Transverse colon (tissue), 4 donors: ENCODE results near the gene AP4E1.

Experiments used
- CTCF ChIP-seq, 5 experiments: fragments of 200-600 bp in 3 of 5; fragments of 450-650 bp in 2 of 5; sonication (generic) in 3 of 5; IDR thresholded peaks; 1 replicate in 2 of 5; 2 replicates in 3 of 5; pipeline ENCODE4 v1.5.1; 2016 to 2017; ENCODE audit warnings: antibody characterized with exemption in 5 of 5, inconsistent platforms in 3 of 5, mild to moderate bottlenecking in 2 of 5, moderate library complexity in 1 of 5
- POLR2A ChIP-seq: fragments of 450-650 bp; IDR thresholded peaks from one replicate; pipeline ENCODE4 v1.6.1; 2016; ENCODE audit warnings: antibody characterized with exemption, mild to moderate bottlenecking, moderate library complexity
- POLR2AphosphoS5 ChIP-seq, 3 donors: sonication (generic); formaldehyde crosslinking; IDR thresholded peaks; one replicate each; pipeline ENCODE4 v1.6.1; 2016; ENCODE audit warnings: antibody characterized with exemption in 3 of 3

- TF ChIP-seq CTCF (IDR thresholded peaks at IDR 0.05) (no peak), POLR2A (no peak), POLR2AphosphoS5 (IDR thresholded peaks at IDR 0.05) (no peak)
Observed at GRCh38 chr15:50993598-50993997, 85.1 kb downstream of the AP4E1 start.
